MM.1S (cell line): ENCODE results near the gene MMP25.

ENCODE experiments used
- DNase-seq: peaks from one replicate; pipeline ENCODE4 v3.0.0-alpha.2; 2015
- H2AFZ ChIP-seq: fragments of 300-600 bp; sonication (generic); 2 replicates; pipeline ENCODE4 v1.6.0; 2016; ENCODE audit warnings: antibody characterized with exemption, low read length
- H3F3A ChIP-seq: fragments of 300-600 bp; sonication (generic); 2 replicates; pipeline ENCODE4 v1.6.1; 2016; ENCODE audit warnings: mild to moderate bottlenecking, antibody characterized with exemption, low read length, moderate library complexity, mixed read lengths; ENCODE audit not compliant: insufficient read depth
- H3K27ac ChIP-seq: fragments of 300-600 bp; sonication (generic); 2 replicates; pipeline ENCODE4 v1.5.1; 2016; ENCODE audit warnings: mild to moderate bottlenecking, low read length
- H3K27me3 ChIP-seq: fragments of 300-600 bp; sonication (generic); replicated peaks from 2 replicates; pipeline ENCODE4 v1.6.0; 2016; ENCODE audit warnings: low read length; ENCODE audit not compliant: insufficient read depth
- H3K36me3 ChIP-seq: fragments of 300-600 bp; sonication (generic); replicated peaks from 2 replicates; pipeline ENCODE4 v1.6.1; 2016; ENCODE audit warnings: mild to moderate bottlenecking, low read length, mixed read lengths; ENCODE audit not compliant: insufficient read depth
- H3K4me1 ChIP-seq: fragments of 300-600 bp; sonication (generic); 2 replicates; pipeline ENCODE4 v1.6.1; 2016; ENCODE audit warnings: low read length, mixed read lengths
- H3K4me2 ChIP-seq: fragments of 300-600 bp; sonication (generic); 2 replicates; pipeline ENCODE4 v1.6.0; 2016; ENCODE audit warnings: low read depth, low read length
- H3K4me3 ChIP-seq: fragments of 300-600 bp; sonication (generic); 2 replicates; pipeline ENCODE4 v1.5.1; 2016; ENCODE audit warnings: low read length, mixed read lengths
- H3K79me2 ChIP-seq: fragments of 300-600 bp; sonication (generic); 2 replicates; pipeline ENCODE4 v1.6.1; 2016; ENCODE audit warnings: mixed run types, low read length, mixed read lengths
- H3K9ac ChIP-seq: fragments of 300-600 bp; sonication (generic); 2 replicates; pipeline ENCODE4 v1.6.1; 2016; ENCODE audit warnings: low read length, mixed read lengths
- H3K9me2 ChIP-seq: fragments of 300-600 bp; sonication (generic); replicated peaks from 2 replicates; pipeline ENCODE4 v1.6.1; 2016; ENCODE audit warnings: mild to moderate bottlenecking, low read length, mixed read lengths; ENCODE audit not compliant: insufficient read depth
- H3K9me3 ChIP-seq: fragments of 300-600 bp; sonication (generic); replicated peaks from 2 replicates; pipeline ENCODE4 v1.6.1; 2016; ENCODE audit warnings: mild to moderate bottlenecking, low read length, mixed read lengths; ENCODE audit not compliant: insufficient read depth
- H4K20me1 ChIP-seq: fragments of 300-600 bp; sonication (generic); 2 replicates; pipeline ENCODE4 v1.6.1; 2016; ENCODE audit warnings: mild to moderate bottlenecking, low read length, moderate library complexity, mixed read lengths; ENCODE audit not compliant: insufficient read depth
- CTCF ChIP-seq: fragments of 300-600 bp; sonication (generic); IDR thresholded peaks from 2 replicates; pipeline ENCODE4 v1.5.1; 2016; ENCODE audit warnings: antibody characterized with exemption, low read length, mixed read lengths
- EZH2 ChIP-seq: fragments of 300-600 bp; sonication (generic); optimal IDR thresholded peaks from 2 replicates; pipeline ENCODE3; 2017; ENCODE audit warnings: low read depth, mild to moderate bottlenecking, antibody characterized with exemption, low read length, mixed read lengths
- EZH2phosphoT487 ChIP-seq: fragments of 300-600 bp; sonication (generic); IDR thresholded peaks from 2 replicates; pipeline ENCODE4 v1.6.1; 2018; ENCODE audit warnings: antibody characterized with exemption, low read length

The MMP25 gene

DNA sequence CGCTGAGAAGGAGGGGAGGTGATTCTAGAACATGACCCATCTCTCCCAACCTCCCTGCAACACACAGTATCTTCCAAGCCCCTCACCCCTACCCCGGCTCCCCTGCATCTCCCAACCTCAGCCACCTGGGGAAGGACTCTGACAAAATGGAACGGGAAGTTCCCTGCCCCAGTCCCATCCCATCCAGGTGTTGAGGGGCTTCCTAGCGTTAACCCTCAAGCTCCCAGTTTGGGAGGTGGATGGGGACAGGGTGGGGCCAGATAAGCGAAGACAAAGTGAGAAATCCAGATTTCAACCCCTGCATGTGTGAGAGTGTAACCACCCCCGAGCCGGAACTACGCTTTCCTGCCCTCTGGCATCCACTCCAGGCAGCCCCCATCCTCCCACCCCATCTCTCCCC is 50.9 kb downstream of the MMP25 start:
- Histone ChIP-seq H3K27ac (no peak overlapping the region), H3K4me2 (no peak overlapping the region)

GRCh38 chr16:3098459-3099394 is 52.4 kb downstream of the MMP25 start, which contains the start of gene ZSCAN10:
TSS of gene ZSCAN10 (minus strand) at chr16:3099294. CDS start at chr16:3092937, 6,357 bp downstream.
- no peak for DNase-seq
- H3K36me3 ChIP-seq, result no peaks in the 10 kb centered on the region
- no peak for TF ChIP-seq EZH2
- no peak for TF ChIP-seq EZH2phosphoT487
- no peak for TF ChIP-seq CTCF
- H3K9ac ChIP-seq, result no peak within 1 kb of the TSS
- peaks cover 23% of the 10 kb centered on the region for H3K4me1 ChIP-seq
- H3K27ac ChIP-seq, result no peak within 1 kb of the TSS
- no peaks in the 10 kb centered on the region for H3K79me2 ChIP-seq
- peaks cover 10% of the 10 kb centered on the region; the same call in 1 of the 2 replicates for H3F3A ChIP-seq
- peaks cover 30% of the 10 kb centered on the region for H3K27me3 ChIP-seq
- no peaks in the 10 kb centered on the region for H4K20me1 ChIP-seq
- H3K4me3 ChIP-seq, result peak within 1 kb of the TSS; percentile 40
- H3K4me2 ChIP-seq, result peak within 1 kb of the TSS; percentile 86
- peak within 1 kb of the TSS; percentile 67; the same call in 1 of the 2 replicates for H2AFZ ChIP-seq
- no peaks in the 10 kb centered on the region for H3K9me2 ChIP-seq
- no peaks in the 10 kb centered on the region for H3K9me3 ChIP-seq

More for the DNA sequence above, 50.9 kb downstream of the MMP25 start:
- Histone ChIP-seq H3F3A (peaks cover 12% of the 10 kb centered on the region; the same call in 1 of the 2 replicates), H3K4me1 (peaks cover 23% of the 10 kb centered on the region), H3K9ac (no peak overlapping the region), H3K27me3 (peaks cover 39% of the 10 kb centered on the region), H2AFZ (no peak overlapping the region), H3K9me2 (no peaks in the 10 kb centered on the region), H3K79me2 (no peaks in the 10 kb centered on the region), H4K20me1 (no peaks in the 10 kb centered on the region), H3K9me3 (no peaks in the 10 kb centered on the region), H3K4me3 (no peak overlapping the region), H3K36me3 (no peaks in the 10 kb centered on the region)
- TF ChIP-seq EZH2 (no peak), CTCF (no peak), EZH2phosphoT487 (no peak)
- DNase-seq, result no peak

- Histone ChIP-seq H3K79me2 (no peaks in the 10 kb centered on the region), H3K4me2 (peak overlapping the region; percentile 86; the same call in 1 of the 2 replicates), H3K27ac (no peak overlapping the region), H3K27me3 (peaks cover 30% of the 10 kb centered on the region), H3K9me2 (no peaks in the 10 kb centered on the region), H3K4me3 (no peak overlapping the region), H3K36me3 (no peaks in the 10 kb centered on the region), H4K20me1 (no peaks in the 10 kb centered on the region), H3F3A (peaks cover 10% of the 10 kb centered on the region; the same call in 1 of the 2 replicates), H3K9ac (no peak overlapping the region), H3K4me1 (peaks cover 23% of the 10 kb centered on the region), H3K9me3 (no peaks in the 10 kb centered on the region), H2AFZ (no peak overlapping the region)
- no peak for DNase-seq
- TF ChIP-seq EZH2, result no peak
- TF ChIP-seq CTCF, result no peak
- no peak for TF ChIP-seq EZH2phosphoT487
Observed at GRCh38 chr16:3099395-3099731, 53.0 kb downstream of the MMP25 start.
